Measurements from ENCODE around the gene ANKH.
"Not testable (repeated sequence)": the region's sequence is repeated elsewhere in the genome, so short reads cannot be mapped to it uniquely, and the experiment has no call there.

The ANKH gene

GRCh38 chr5:14830210-14831005 lies 41.2 kb downstream of the ANKH start:
- H3K9me3 ChIP-seq = no peaks in the 10 kb centered on the region
- no peaks in the 10 kb centered on the region for H3K27me3 ChIP-seq
- no peak for TF ChIP-seq Cebpa-rat (IDR thresholded peaks at IDR 0.05)
- peaks cover 52% of the 10 kb centered on the region for H4K20me1 ChIP-seq
- peaks cover 12% of the 10 kb centered on the region for H3K36me3 ChIP-seq
- H3K9ac ChIP-seq = no peak overlapping the region
- H3K4me1 ChIP-seq = peaks cover 14% of the 10 kb centered on the region
- H3K27ac ChIP-seq = no peak overlapping the region
- no peak overlapping the region for H3K4me2 ChIP-seq
- no peak overlapping the region for H3K4me3 ChIP-seq

- Histone ChIP-seq H3K9ac (no peak overlapping the region), H3K27me3 (no peaks in the 10 kb centered on the region), H3K27ac (no peak overlapping the region), H3K4me3 (no peak overlapping the region), H3K4me1 (peaks cover 6% of the 10 kb centered on the region), H3K36me3 (peaks cover 12% of the 10 kb centered on the region), H3K9me3 (no peaks in the 10 kb centered on the region), H4K20me1 (peaks cover 51% of the 10 kb centered on the region), H3K4me2 (no peak overlapping the region)
- TF ChIP-seq Cebpa-rat (IDR thresholded peaks at IDR 0.05) = no peak
Observed at GRCh38 chr5:14829396-14829795, 42.2 kb downstream of the ANKH start.

- peaks cover 27% of the 10 kb centered on the region for H4K20me1 ChIP-seq
- peaks cover 12% of the 10 kb centered on the region for H3K36me3 ChIP-seq
- no peak overlapping the region for H3K9ac ChIP-seq
- H3K27me3 ChIP-seq = no peaks in the 10 kb centered on the region
- H3K4me3 ChIP-seq = no peak overlapping the region
- H3K27ac ChIP-seq = no peak overlapping the region
- TF ChIP-seq Cebpa-rat (IDR thresholded peaks at IDR 0.05) = no peak
- H3K4me1 ChIP-seq = peaks cover 9% of the 10 kb centered on the region
- no peak overlapping the region for H3K4me2 ChIP-seq
- H3K9me3 ChIP-seq = no peaks in the 10 kb centered on the region
Observed at GRCh38 chr5:14826714-14827113, 44.9 kb downstream of the ANKH start.

GRCh38 chr5:14825977-14826376 lies 45.6 kb downstream of the ANKH start:
- Histone ChIP-seq H4K20me1 (peaks cover 20% of the 10 kb centered on the region), H3K27me3 (no peaks in the 10 kb centered on the region), H3K4me2 (no peak overlapping the region), H3K9me3 (no peaks in the 10 kb centered on the region), H3K27ac (no peak overlapping the region), H3K4me3 (no peak overlapping the region), H3K36me3 (peaks cover 12% of the 10 kb centered on the region), H3K9ac (no peak overlapping the region), H3K4me1 (peaks cover 9% of the 10 kb centered on the region)
- TF ChIP-seq Cebpa-rat (IDR thresholded peaks at IDR 0.05) = no peak

- Histone ChIP-seq H3K27me3 (no peaks in the 10 kb centered on the region), H3K9ac (no peak overlapping the region), H3K4me1 (peaks cover 12% of the 10 kb centered on the region), H3K4me3 (no peak overlapping the region), H4K20me1 (peaks cover 10% of the 10 kb centered on the region; the same call in 1 of the 2 replicates), H3K27ac (no peak overlapping the region), H3K4me2 (no peak overlapping the region), H3K9me3 (no peaks in the 10 kb centered on the region), H3K36me3 (peaks cover 14% of the 10 kb centered on the region)
- no peak for TF ChIP-seq Cebpa-rat (IDR thresholded peaks at IDR 0.05)
Observed at GRCh38 chr5:14824499-14824898, 47.1 kb downstream of the ANKH start.

GRCh38 chr5:14821100-14821845 lies 50.3 kb downstream of the ANKH start:
- Histone ChIP-seq H3K27ac (no peak overlapping the region), H4K20me1 (peaks cover 18% of the 10 kb centered on the region; the same call in 1 of the 2 replicates), H3K27me3 (no peaks in the 10 kb centered on the region)

GRCh38 chr5:14818931-14819790 lies 52.4 kb downstream of the ANKH start:
- Histone ChIP-seq H3K4me2 (peak overlapping the region; percentile 41), H3K4me1 (peaks cover 33% of the 10 kb centered on the region), H3K27me3 (no peaks in the 10 kb centered on the region), H3K9ac (no peak overlapping the region), H3K9me3 (no peaks in the 10 kb centered on the region), H3K4me3 (no peak overlapping the region), H3K27ac (no peak overlapping the region), H3K36me3 (peaks cover 14% of the 10 kb centered on the region), H4K20me1 (peaks cover 8% of the 10 kb centered on the region; the same call in 1 of the 2 replicates)
- no peak for TF ChIP-seq Cebpa-rat (IDR thresholded peaks at IDR 0.05)

More at GRCh38 chr5:14821100-14821845, 50.3 kb downstream of the ANKH start:
- H3K4me3 ChIP-seq = no peak overlapping the region
- peaks cover 33% of the 10 kb centered on the region for H3K4me1 ChIP-seq
- no peaks in the 10 kb centered on the region for H3K9me3 ChIP-seq
- H3K36me3 ChIP-seq = peaks cover 11% of the 10 kb centered on the region
- TF ChIP-seq Cebpa-rat (IDR thresholded peaks at IDR 0.05) = no peak
- H3K9ac ChIP-seq = no peak overlapping the region
- 0 out of 2 replicates have a peak overlapping the region, but pooled peaks have one; percentile 10 for H3K4me2 ChIP-seq

- not testable (repeated sequence) for H3K27ac ChIP-seq, H3K27me3 ChIP-seq, H3K4me3 ChIP-seq, H3K9ac ChIP-seq, H3K9me3 ChIP-seq, H4K20me1 ChIP-seq
- H3K4me2 ChIP-seq = 0 out of 2 replicates have a peak overlapping the region, but pooled peaks have one; percentile 3
- H3K36me3 ChIP-seq = peaks cover 14% of the 10 kb centered on the region
- H3K4me1 ChIP-seq = peaks cover 41% of the 10 kb centered on the region
Observed at GRCh38 chr5:14817762-14818136, 53.8 kb downstream of the ANKH start.

- H3K4me3 ChIP-seq = no peak overlapping the region
- peaks cover 8% of the 10 kb centered on the region; the same call in 1 of the 2 replicates for H4K20me1 ChIP-seq
- peaks cover 14% of the 10 kb centered on the region for H3K36me3 ChIP-seq
- no peak overlapping the region for H3K9ac ChIP-seq
- peaks cover 47% of the 10 kb centered on the region for H3K4me1 ChIP-seq
- no peak overlapping the region for H3K4me2 ChIP-seq
- H3K27me3 ChIP-seq = no peaks in the 10 kb centered on the region
- no peak overlapping the region for H3K27ac ChIP-seq
- no peaks in the 10 kb centered on the region for H3K9me3 ChIP-seq
- 0 out of 2 replicates have a peak, but pooled peaks have one; percentile 25 for TF ChIP-seq Cebpa-rat (IDR thresholded peaks at IDR 0.05)
Observed at GRCh38 chr5:14816999-14817761, 54.4 kb downstream of the ANKH start.

Data from BLaER1 (cell line).